Left ventricle myocardium inferior (tissue), 1 donor: Measurements from ENCODE around the gene TNFSF10. TPM values are rescaled to one million over a fixed set of nuclear protein-coding genes. Genes with fewer than 3 reads are reported as not detected.

Source experiments
- DNase-seq: peaks from one replicate; pipeline ENCODE4 v3.0.0-alpha.2; 2020
- H3K27ac ChIP-seq: fragments of 200-600 bp; replicated peaks from 2 replicates; pipeline ENCODE4 v1.8.0; 2021
- H3K27me3 ChIP-seq: fragments of 200-600 bp; 2 replicates; pipeline ENCODE4 v1.8.0; 2021; ENCODE audit warnings: low read depth
- H3K36me3 ChIP-seq: fragments of 200-600 bp; 2 replicates; pipeline ENCODE4 v1.8.0; 2021
- H3K4me1 ChIP-seq: fragments of 200-600 bp; 2 replicates; pipeline ENCODE4 v1.8.0; 2021
- H3K4me3 ChIP-seq: fragments of 200-600 bp; 2 replicates; pipeline ENCODE4 v1.8.0; 2021; ENCODE audit warnings: mild to moderate bottlenecking, moderate library complexity
- H3K9me3 ChIP-seq: fragments of 200-600 bp; replicated peaks from 2 replicates; pipeline ENCODE4 v1.8.0; 2021
- intact Hi-C: fragments of 100-400 bp; cut with micrococcal nuclease; formaldehyde crosslinking; loops from one replicate; pipeline ENCODE4 v1.11.0; 2022
- total RNA-seq: library from RNA; stranded (reverse); fragmentation: NEBNext Ultra II Directional; extraction: Animal tissue kit (Norgen Biotek cat#: 25700); gene quantifications from one replicate; pipeline ENCODE4 v1.2.1, GENCODE V29; 2021
- TF ChIP-seq, protein P1 (sequence below): fragments of 200-600 bp; IDR thresholded peaks from 2 replicates; pipeline ENCODE4 v1.8.0; 2021; ENCODE audit warnings: antibody characterized with exemption, mild to moderate bottlenecking, borderline replicate concordance
- donor health status: DM: no; HTN: yes; CAD: no; lungs with severe emphysema.

Gene TNFSF10
- total RNA-seq, 1 donor from 2014 or later, result 12.6 TPM

DNA sequence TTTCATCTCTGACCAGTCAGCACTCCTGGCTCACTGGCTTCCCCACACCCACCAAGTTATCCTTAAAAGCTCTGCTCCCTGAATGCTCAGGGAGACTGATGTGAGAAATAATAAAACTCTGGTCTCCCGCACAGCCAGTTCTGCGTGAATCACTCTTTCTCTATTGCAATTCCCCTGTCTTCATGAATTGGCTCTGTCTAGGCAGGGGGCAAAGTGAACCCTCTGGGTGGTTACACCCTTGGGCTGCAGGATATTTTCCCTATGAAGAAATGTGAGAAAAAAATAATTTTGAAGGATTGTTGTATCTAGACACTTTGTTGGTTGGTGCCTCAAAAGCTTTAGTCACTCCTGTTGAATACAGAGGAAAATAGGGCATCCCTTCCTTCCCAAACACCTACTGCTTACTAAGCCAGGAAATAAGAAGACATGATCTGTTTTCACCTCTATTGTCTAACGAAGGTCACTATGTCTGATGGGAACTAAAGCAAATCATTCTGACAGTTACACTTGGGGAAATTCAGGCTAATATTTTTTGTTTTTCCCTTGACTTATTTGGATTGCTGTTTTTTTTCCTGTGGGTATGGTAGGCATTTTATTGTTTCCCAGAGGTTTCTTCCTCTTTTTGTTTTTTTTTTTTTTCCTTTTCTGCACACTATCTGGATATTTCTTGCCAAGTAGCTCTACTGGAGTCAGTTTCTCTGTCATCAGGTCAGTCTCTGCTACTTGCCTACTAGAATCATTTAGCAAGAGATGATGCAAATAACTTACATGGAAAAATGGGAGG is 15.3 kb upstream of the TNFSF10 start:
- H3K4me1 ChIP-seq, result peaks cover 33% of the 10 kb centered on the region

DNA sequence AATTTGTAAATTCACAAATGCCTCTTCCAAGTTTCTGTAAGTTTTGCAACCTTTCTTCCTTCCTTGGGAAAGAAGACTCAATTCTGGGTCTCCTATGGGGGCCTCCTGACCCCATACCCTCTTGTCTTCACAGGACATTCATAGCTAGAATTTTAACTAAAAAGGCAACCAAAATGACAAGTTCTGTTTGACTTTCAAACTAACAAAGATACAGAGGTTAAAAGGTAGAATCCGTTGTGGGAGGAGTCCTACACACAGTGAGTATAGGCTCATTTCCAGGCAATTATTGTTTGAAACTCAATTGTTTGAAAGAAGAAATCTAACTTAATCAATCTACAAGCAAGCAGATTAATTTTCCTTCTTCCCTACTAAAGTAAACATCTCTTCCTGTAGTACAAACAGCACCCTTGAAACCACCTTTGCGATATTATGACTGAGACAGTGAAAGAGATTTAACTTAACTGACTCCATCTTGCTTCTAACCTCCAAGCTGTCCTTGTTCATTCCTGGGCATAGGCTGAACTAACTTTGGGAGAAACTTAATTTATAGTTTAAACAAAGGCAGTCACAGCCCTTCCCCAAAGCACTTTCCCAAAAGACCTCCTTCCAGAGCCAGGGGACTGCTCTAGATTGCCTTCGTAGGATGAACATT is 14.4 kb upstream of the TNFSF10 start:
- Histone ChIP-seq H3K27me3 (no peaks in the 10 kb centered on the region), H3K27ac (no peak overlapping the region), H3K4me3 (no peak overlapping the region), H3K4me1 (peaks cover 29% of the 10 kb centered on the region), H3K9me3 (no peaks in the 10 kb centered on the region), H3K36me3 (no peaks in the 10 kb centered on the region)
- no peak for DNase-seq
- intact Hi-C loops, result no loop called here
- TF ChIP-seq, protein P1, sequence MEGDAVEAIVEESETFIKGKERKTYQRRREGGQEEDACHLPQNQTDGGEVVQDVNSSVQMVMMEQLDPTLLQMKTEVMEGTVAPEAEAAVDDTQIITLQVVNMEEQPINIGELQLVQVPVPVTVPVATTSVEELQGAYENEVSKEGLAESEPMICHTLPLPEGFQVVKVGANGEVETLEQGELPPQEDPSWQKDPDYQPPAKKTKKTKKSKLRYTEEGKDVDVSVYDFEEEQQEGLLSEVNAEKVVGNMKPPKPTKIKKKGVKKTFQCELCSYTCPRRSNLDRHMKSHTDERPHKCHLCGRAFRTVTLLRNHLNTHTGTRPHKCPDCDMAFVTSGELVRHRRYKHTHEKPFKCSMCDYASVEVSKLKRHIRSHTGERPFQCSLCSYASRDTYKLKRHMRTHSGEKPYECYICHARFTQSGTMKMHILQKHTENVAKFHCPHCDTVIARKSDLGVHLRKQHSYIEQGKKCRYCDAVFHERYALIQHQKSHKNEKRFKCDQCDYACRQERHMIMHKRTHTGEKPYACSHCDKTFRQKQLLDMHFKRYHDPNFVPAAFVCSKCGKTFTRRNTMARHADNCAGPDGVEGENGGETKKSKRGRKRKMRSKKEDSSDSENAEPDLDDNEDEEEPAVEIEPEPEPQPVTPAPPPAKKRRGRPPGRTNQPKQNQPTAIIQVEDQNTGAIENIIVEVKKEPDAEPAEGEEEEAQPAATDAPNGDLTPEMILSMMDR, result no peak

More for the DNA sequence above, 15.3 kb upstream of the TNFSF10 start:
- H3K27me3 ChIP-seq, result no peaks in the 10 kb centered on the region
- no peaks in the 10 kb centered on the region for H3K9me3 ChIP-seq
- TF ChIP-seq, protein P1, result no peak
- intact Hi-C loops, result no loop called here
- DNase-seq, result no peak
- no peak overlapping the region for H3K4me3 ChIP-seq
- peak overlapping the region; percentile 4 for H3K27ac ChIP-seq
- H3K36me3 ChIP-seq, result no peaks in the 10 kb centered on the region

DNA sequence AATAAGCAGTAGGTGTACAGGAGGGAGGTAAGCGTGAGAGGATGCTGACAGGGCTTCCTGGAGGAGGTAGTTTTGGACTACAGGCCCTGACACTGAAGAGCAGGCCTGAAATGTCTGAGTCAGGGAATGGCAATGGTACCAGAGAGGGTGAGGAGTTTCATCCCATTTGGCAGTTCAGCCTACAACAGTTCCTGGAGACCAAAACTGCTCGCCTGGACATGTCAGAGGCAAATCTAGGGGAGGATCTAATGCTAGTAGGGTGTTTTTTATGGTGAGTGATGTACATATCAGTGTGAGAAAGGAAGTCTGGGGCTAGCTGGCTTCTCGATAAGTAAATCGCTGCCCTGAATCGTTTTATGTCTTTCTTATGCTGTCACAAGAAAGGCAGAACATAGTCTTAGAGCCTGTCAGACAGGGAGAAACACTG is 13.8 kb upstream of the TNFSF10 start:
- no peaks in the 10 kb centered on the region for H3K9me3 ChIP-seq
- intact Hi-C loops, result no loop called here
- no peaks in the 10 kb centered on the region for H3K36me3 ChIP-seq
- H3K27me3 ChIP-seq, result no peaks in the 10 kb centered on the region
- no peak overlapping the region for H3K4me3 ChIP-seq
- TF ChIP-seq, protein P1, result no peak
- no peak overlapping the region for H3K27ac ChIP-seq
- no peak for DNase-seq
- H3K4me1 ChIP-seq, result peaks cover 22% of the 10 kb centered on the region

DNA sequence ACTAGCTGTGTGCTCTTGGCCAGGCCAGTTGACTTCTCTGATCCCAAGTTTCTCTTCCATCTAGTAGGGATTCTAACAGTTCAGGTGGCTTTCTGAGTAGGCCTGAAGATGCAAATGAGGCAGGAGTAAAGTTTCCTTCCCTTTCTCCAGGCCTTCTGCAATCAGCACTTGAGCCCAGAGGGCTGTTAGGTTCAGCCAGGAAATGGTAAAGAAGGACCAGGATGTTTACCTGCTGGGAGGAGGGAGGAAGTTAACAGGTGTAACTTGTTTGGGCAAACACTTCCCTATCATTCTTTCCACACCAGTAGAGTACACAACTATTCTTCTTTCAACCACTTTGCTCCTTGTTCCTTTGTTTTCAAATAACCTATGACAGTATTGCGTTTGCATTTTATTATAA is 13.3 kb upstream of the TNFSF10 start:
- no peak overlapping the region for H3K4me3 ChIP-seq
- intact Hi-C loops, result no loop called here
- TF ChIP-seq, protein P1, result no peak
- no peaks in the 10 kb centered on the region for H3K36me3 ChIP-seq
- H3K27me3 ChIP-seq, result no peaks in the 10 kb centered on the region
- H3K9me3 ChIP-seq, result no peaks in the 10 kb centered on the region
- no peak for DNase-seq
- peaks cover 17% of the 10 kb centered on the region for H3K4me1 ChIP-seq
- no peak overlapping the region for H3K27ac ChIP-seq

DNA sequence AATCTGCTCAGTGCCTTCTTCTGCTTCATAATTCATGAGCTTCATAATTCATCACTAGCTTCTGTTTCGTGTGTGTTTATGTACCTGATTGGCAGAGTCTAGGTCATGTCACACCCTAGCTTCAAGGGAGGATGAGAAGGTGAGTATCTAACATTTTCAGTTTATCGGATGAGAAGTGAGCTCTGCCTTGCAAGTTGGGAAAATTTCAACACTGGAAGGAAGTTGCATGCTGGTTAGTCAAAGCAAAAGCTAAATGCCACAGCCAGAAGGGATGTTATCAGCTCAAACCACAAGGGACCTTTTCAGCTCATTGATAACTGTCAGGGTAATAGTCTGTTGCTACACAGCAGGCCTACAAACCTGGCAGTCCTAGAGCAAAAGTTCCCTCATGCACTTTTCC is 7.3 kb upstream of the TNFSF10 start:
- Histone ChIP-seq H3K27me3 (no peaks in the 10 kb centered on the region), H3K27ac (no peak overlapping the region), H3K4me3 (no peak overlapping the region), H3K4me1 (peaks cover 9% of the 10 kb centered on the region), H3K9me3 (no peaks in the 10 kb centered on the region), H3K36me3 (no peaks in the 10 kb centered on the region)
- intact Hi-C loops, result no loop called here
- no peak for DNase-seq
- TF ChIP-seq, protein P1, result no peak
